A549 (cell line): ENCODE data around the gene RAP1GAP2. TPM values are rescaled to one million over a fixed set of nuclear protein-coding genes. Genes with fewer than 3 reads are reported as not detected.

Source experiments
- ATAC-seq, 2 experiments: fragments of 200-7000 bp in 1 of 2; fragments of >200 bp in 1 of 2; cut with Nextera tagmentation in 1 of 2; cut with Tn5 transposase in 1 of 2; 3 replicates each; pipeline versions ENCODE4 v1.8.0 to v1.9.1; 2018 to 2020; ENCODE audit warnings: mild to moderate bottlenecking in 1 of 2, moderate library complexity in 1 of 2
- CTCF ChIA-PET: fragments of 300-600 bp; sonication (Branson Sonifier 250); formaldehyde crosslinking; extraction: SDS; loops from one replicate; lab custom pipeline; 2021; ENCODE audit warnings: antibody characterized with exemption, inconsistent platforms; lab: Yijun Ruan, JAX
- POLR2A ChIA-PET: fragments of 350-600 bp; formaldehyde crosslinking; extraction: SDS; loops from one replicate; lab custom pipeline; 2021; ENCODE audit warnings: antibody characterized with exemption, inconsistent platforms; lab: Yijun Ruan, JAX
- DNase-seq, 2 experiments: peaks; one replicate each; pipeline versions ENCODE4 v3.0.0 to v3.0.0-alpha.2; 2011 to 2016; ENCODE audit warnings: low read depth in 1 of 2, low spot score in 1 of 2
- FAIRE-seq: peaks from 2 replicates; lab custom pipeline; 2011; peaks lifted over from hg19 to GRCh38; lab: Jason Lieb, UNC
- H3K27ac ChIP-seq, 2 experiments: fragments of >200 bp; sonication (Bioruptor Twin); formaldehyde crosslinking; 3 replicates each; pipeline ENCODE4 v1.5.1; 2016 to 2017
- H3K4me1 ChIP-seq: fragments of >200 bp; sonication (Bioruptor Twin); formaldehyde crosslinking; 3 replicates; pipeline ENCODE4 v1.6.1; 2016
- H3K4me2 ChIP-seq: fragments of >200 bp; sonication (Bioruptor Twin); formaldehyde crosslinking; 3 replicates; pipeline ENCODE4 v1.6.1; 2016
- H3K4me3 ChIP-seq: fragments of >200 bp; sonication (Bioruptor Twin); formaldehyde crosslinking; 3 replicates; pipeline ENCODE4 v1.5.1; 2016
- H3K9me3 ChIP-seq: fragments of >200 bp; sonication (Bioruptor Twin); formaldehyde crosslinking; 3 replicates; pipeline ENCODE4 v1.6.1; 2016
- CBX2 ChIP-seq: fragments of 200-600 bp; sonication (generic); IDR thresholded peaks from 2 replicates; pipeline ENCODE4 v1.6.1; 2016; ENCODE audit warnings: low read depth, mild to moderate bottlenecking, borderline replicate concordance
- CHD2 ChIP-seq: fragments of 150-350 bp; IDR thresholded peaks from 2 replicates; pipeline ENCODE4 v1.6.1; 2014; ENCODE audit warnings: low read length; ENCODE audit not compliant: partially characterized antibody
- FOSB ChIP-seq: fragments of 250-450 bp; sonication (Bioruptor Pico); IDR thresholded peaks from 2 replicates; pipeline ENCODE4 v1.5.0; 2020; ENCODE audit warnings: mild to moderate bottlenecking, moderate library complexity
- FOSL2 ChIP-seq, 2 experiments: fragments of 450-650 bp in 1 of 2; fragments of >200 bp in 1 of 2; sonication (Bioruptor Twin) in 1 of 2; formaldehyde crosslinking; IDR thresholded peaks; 2 replicates each; pipeline versions ENCODE4 v1.5.0 to v1.6.1; 2016 to 2020; ENCODE audit warnings: mild to moderate bottlenecking in 1 of 2, moderate library complexity in 1 of 2
- HDAC2 ChIP-seq: fragments of 200-600 bp; sonication (generic); IDR thresholded peaks from 2 replicates; pipeline ENCODE4 v1.6.1; 2016
- HOXA7 ChIP-seq: fragments of 250-450 bp; sonication (Bioruptor Pico); IDR thresholded peaks from 2 replicates; pipeline ENCODE4 v1.5.0; 2020; ENCODE audit warnings: mild to moderate bottlenecking, moderate library complexity
- MAZ ChIP-seq: fragments of 150-350 bp; IDR thresholded peaks from 2 replicates; pipeline ENCODE4 v1.6.1; 2014; ENCODE audit warnings: antibody characterized with exemption, low read depth, low read length, borderline replicate concordance
- NR3C1 ChIP-seq: fragments of >200 bp; sonication (Bioruptor Twin); formaldehyde crosslinking; IDR thresholded peaks from 3 replicates; pipeline ENCODE4 v1.6.1; 2017
- POLR2A ChIP-seq: IDR thresholded peaks from 2 replicates; pipeline ENCODE4 v1.6.1; 2012; ENCODE audit warnings: mild to moderate bottlenecking, low read length
- RCOR1 ChIP-seq: fragments of 150-350 bp; IDR thresholded peaks from 2 replicates; pipeline ENCODE4 v1.6.1; 2014; ENCODE audit warnings: antibody characterized with exemption, low read length, low read depth
- RNF2 ChIP-seq: fragments of 200-600 bp; sonication (generic); IDR thresholded peaks from 2 replicates; pipeline ENCODE4 v1.6.1; 2016; ENCODE audit warnings: low read depth, mild to moderate bottlenecking, antibody characterized with exemption, moderate library complexity, borderline replicate concordance
- TFCP2L1 ChIP-seq: fragments of 250-450 bp; sonication (Bioruptor Pico); IDR thresholded peaks from 2 replicates; pipeline ENCODE4 v1.5.0; 2021; ENCODE audit warnings: mild to moderate bottlenecking
- TP53 ChIP-seq: fragments of 250-450 bp; sonication (Bioruptor Pico); IDR thresholded peaks from 2 replicates; pipeline ENCODE4 v1.5.0; 2021; ENCODE audit warnings: mild to moderate bottlenecking, moderate library complexity
- ZC3H11A ChIP-seq: fragments of 450-650 bp; IDR thresholded peaks from 2 replicates; pipeline ENCODE4 v1.6.1; 2014; ENCODE audit warnings: antibody characterized with exemption, mild to moderate bottlenecking
- ZNF302 ChIP-seq: fragments of 250-450 bp; sonication (Bioruptor Pico); IDR thresholded peaks from 2 replicates; pipeline ENCODE4 v1.9.0; 2021; ENCODE audit warnings: inconsistent platforms, mild to moderate bottlenecking, moderate library complexity
- WGBS: methylation state at CpG from one replicate; pipeline ENCODE4 v1.1.6; 2017; ENCODE audit errors: missing lambda C conversion rate; 5-methylcytosine and 5-hydroxymethylcytosine counted together
- polyA plus RNA-seq, 4 experiments: library from polyadenylated mRNA; depleted of rRNA in 3 of 4; stranded (reverse); fragments of >200 nt; fragmentation: RNase III in 1 of 4; extraction: RNeasy Plus Mini Kit Qiagen cat#74134 plus additional on column Dnase treatment in 1 of 4; gene quantifications; 2 replicates in 3 of 4; 3 replicates in 1 of 4; pipeline ENCODE4 v1.2.3, GENCODE V29; 2011 to 2017
- TF ChIP-seq, protein P1 (sequence below): fragments of 200-600 bp; sonication (generic); IDR thresholded peaks from 2 replicates; pipeline ENCODE4 v1.6.1; 2016; ENCODE audit warnings: antibody characterized with exemption, mild to moderate bottlenecking, moderate library complexity
- TF ChIP-seq, protein P2 (sequence below): fragments of 250-450 bp; sonication (Bioruptor Pico); IDR thresholded peaks from 2 replicates; pipeline ENCODE4 v1.5.0; 2021; ENCODE audit warnings: mild to moderate bottlenecking, moderate library complexity, borderline replicate concordance
- TF ChIP-seq, protein P3 (sequence below): fragments of >200 bp; sonication (Bioruptor Twin); formaldehyde crosslinking; IDR thresholded peaks from 2 replicates; pipeline ENCODE4 v1.6.1; 2016

The RAP1GAP2 gene
- polyA plus RNA-seq, 2 of the 4 experiments (the other 2 are of a cell fraction): 8.3 to 20.8 TPM

DNA sequence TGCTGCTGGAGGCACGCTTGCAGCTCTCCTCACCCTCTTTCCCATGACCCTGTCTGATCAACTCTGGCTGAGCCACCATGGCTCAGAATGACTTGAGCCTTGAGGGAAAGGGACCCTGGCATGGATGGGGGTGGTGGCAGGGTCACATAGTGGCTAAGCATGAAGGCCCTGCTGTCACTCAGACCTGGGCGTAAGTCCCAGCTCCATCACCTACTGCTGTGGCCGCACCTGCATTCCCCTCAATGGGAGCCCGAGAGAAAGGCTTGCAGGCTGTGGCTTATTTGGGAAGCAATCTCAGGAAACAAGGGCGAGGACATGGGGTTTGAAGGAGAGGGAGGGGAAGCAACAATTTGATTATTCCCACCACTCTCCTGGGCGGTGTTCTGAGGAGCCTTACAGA is 17.7 kb upstream of the RAP1GAP2 start (continued):
- no peak for TF ChIP-seq RNF2
- no peak for TF ChIP-seq TP53 (CRISPR knock-in tag)
- no peak for TF ChIP-seq CHD2
- no peak for TF ChIP-seq HDAC2
- no peak for TF ChIP-seq POLR2A
- TF ChIP-seq ZNF302 (CRISPR knock-in tag): no peak

DNA sequence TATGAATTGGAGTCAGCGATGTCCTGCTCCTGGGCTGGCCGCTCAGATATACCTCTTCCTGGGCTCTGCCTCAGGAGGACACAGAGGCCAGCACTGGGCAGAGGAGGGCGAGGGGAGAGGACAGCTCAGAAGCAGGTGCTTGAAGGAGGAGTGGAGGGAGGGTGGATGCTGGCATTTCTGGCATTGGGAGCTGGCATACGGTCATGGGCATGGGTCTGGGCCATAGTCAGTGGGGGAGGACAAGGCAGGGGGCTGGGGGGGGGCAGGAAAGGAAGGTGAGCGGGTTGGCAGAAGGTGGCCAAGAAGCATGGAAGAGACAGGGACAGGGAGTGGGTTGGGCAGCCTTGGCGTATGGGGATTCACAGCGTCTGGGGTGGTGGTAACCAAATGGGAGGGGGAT is 16.7 kb upstream of the RAP1GAP2 start:
- no peak for FAIRE-seq
- Histone ChIP-seq H3K4me3 (no peak overlapping the region), H3K27ac (no peak overlapping the region), H3K4me2 (no peak overlapping the region), H3K9me3 (no peaks in the 10 kb centered on the region)
- CTCF ChIA-PET: interaction anchor here (1.2 kb wide), 1 partner anchor 12 kb away, joined by 3 read pairs; no protein-coding TSS in a partner anchor
- WGBS: 74% methylated on average over 7 of the region's 7 CpGs
- TF ChIP-seq ZNF302 (CRISPR knock-in tag): no peak
- TF ChIP-seq, all 56 proteins: peak for 0
- peaks cover 5% of the 10 kb centered on the region for H3K4me1 ChIP-seq
- ATAC-seq (no peak), DNase-seq (no peak)
- POLR2A ChIA-PET: no interaction called here

DNA sequence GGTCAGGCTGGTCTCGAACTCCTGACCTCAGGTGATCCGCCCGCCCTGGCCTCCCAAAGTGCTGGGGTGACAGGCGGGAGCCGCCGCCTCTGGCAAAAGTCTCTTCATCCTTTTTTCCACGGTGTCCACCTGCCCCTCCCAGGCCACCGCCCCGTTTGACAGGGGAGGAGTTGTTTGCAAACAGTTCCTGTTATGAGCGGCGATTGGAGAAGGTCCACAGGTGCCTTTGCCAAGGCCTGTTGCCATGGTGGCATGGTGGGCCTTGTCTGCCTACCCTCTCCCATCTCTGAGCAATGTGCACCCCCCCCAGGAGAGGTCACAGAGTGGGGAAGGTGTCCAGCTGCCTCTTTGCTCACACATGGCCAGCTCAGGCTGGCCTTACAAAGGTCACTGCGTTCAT is 16.0 kb upstream of the RAP1GAP2 start:
- DNase-seq (no peak), ATAC-seq (no peak), FAIRE-seq (no peak)
- WGBS: 65% methylated on average over 12 of the region's 12 CpGs
- H3K27ac ChIP-seq: no peak overlapping the region
- TF ChIP-seq, protein P1, sequence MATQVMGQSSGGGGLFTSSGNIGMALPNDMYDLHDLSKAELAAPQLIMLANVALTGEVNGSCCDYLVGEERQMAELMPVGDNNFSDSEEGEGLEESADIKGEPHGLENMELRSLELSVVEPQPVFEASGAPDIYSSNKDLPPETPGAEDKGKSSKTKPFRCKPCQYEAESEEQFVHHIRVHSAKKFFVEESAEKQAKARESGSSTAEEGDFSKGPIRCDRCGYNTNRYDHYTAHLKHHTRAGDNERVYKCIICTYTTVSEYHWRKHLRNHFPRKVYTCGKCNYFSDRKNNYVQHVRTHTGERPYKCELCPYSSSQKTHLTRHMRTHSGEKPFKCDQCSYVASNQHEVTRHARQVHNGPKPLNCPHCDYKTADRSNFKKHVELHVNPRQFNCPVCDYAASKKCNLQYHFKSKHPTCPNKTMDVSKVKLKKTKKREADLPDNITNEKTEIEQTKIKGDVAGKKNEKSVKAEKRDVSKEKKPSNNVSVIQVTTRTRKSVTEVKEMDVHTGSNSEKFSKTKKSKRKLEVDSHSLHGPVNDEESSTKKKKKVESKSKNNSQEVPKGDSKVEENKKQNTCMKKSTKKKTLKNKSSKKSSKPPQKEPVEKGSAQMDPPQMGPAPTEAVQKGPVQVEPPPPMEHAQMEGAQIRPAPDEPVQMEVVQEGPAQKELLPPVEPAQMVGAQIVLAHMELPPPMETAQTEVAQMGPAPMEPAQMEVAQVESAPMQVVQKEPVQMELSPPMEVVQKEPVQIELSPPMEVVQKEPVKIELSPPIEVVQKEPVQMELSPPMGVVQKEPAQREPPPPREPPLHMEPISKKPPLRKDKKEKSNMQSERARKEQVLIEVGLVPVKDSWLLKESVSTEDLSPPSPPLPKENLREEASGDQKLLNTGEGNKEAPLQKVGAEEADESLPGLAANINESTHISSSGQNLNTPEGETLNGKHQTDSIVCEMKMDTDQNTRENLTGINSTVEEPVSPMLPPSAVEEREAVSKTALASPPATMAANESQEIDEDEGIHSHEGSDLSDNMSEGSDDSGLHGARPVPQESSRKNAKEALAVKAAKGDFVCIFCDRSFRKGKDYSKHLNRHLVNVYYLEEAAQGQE: no peak
- TF ChIP-seq ZC3H11A: no peak
- TF ChIP-seq RCOR1: no peak
- no peak for TF ChIP-seq CBX2
- no peak for TF ChIP-seq TP53 (CRISPR knock-in tag)
- no peak for TF ChIP-seq FOSB (CRISPR knock-in tag)
- no peak for TF ChIP-seq HOXA7 (CRISPR knock-in tag)
- no peak for TF ChIP-seq MAZ
- TF ChIP-seq FOSL2 (IDR thresholded peaks at IDR 0.05): no peak
- no peak for TF ChIP-seq FOSL2 (CRISPR knock-in tag; IDR thresholded peaks at IDR 0.05)
- TF ChIP-seq TFCP2L1: no peak
- TF ChIP-seq, protein P2, sequence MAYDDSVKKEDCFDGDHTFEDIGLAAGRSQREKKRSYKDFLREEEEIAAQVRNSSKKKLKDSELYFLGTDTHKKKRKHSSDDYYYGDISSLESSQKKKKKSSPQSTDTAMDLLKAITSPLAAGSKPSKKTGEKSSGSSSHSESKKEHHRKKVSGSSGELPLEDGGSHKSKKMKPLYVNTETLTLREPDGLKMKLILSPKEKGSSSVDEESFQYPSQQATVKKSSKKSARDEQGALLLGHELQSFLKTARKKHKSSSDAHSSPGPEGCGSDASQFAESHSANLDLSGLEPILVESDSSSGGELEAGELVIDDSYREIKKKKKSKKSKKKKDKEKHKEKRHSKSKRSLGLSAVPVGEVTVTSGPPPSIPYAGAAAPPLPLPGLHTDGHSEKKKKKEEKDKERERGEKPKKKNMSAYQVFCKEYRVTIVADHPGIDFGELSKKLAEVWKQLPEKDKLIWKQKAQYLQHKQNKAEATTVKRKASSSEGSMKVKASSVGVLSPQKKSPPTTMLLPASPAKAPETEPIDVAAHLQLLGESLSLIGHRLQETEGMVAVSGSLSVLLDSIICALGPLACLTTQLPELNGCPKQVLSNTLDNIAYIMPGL: no peak
- TF ChIP-seq NR3C1: no peak
- TF ChIP-seq, protein P3, sequence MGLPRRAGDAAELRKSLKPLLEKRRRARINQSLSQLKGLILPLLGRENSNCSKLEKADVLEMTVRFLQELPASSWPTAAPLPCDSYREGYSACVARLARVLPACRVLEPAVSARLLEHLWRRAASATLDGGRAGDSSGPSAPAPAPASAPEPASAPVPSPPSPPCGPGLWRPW: no peak
- H3K4me2 ChIP-seq: no peak overlapping the region
- H3K4me3 ChIP-seq: no peak overlapping the region
- peaks cover 5% of the 10 kb centered on the region for H3K4me1 ChIP-seq
- ChIA-PET CTCF (no interaction called here), POLR2A (no interaction called here)
- H3K9me3 ChIP-seq: no peaks in the 10 kb centered on the region
